GM23338 (cell line): ENCODE measurements around the gene VDR. TPM values are rescaled to one million over a fixed set of nuclear protein-coding genes. Genes with fewer than 3 reads are reported as not detected.

Source experiments
- ATAC-seq: fragments of 200-7000 bp; cut with Tn5 transposase; 3 replicates; pipeline ENCODE4 v1.9.1; 2020
- DNase-seq: peaks from one replicate; pipeline ENCODE4 v3.0.0-alpha.2; 2015; ENCODE audit warnings: low spot score
- H2AFZ ChIP-seq: fragments of 200-600 bp; sonication (generic); 2 replicates; pipeline ENCODE4 v1.8.0; 2016; ENCODE audit warnings: antibody characterized with exemption, mild to moderate bottlenecking, moderate library complexity
- H3F3A ChIP-seq: fragments of 200-600 bp; sonication (generic); replicated peaks from 2 replicates; pipeline ENCODE4 v1.8.0; 2017; ENCODE audit warnings: antibody characterized with exemption, mixed run types, low read depth
- H3K27ac ChIP-seq: fragments of 200-600 bp; sonication (generic); 2 replicates; pipeline ENCODE4 v1.6.1; 2016; ENCODE audit warnings: low read depth
- H3K27me3 ChIP-seq: fragments of 200-600 bp; sonication (generic); 2 replicates; pipeline ENCODE4 v1.8.0; 2016; ENCODE audit warnings: mild to moderate bottlenecking, mixed run types, moderate library complexity; ENCODE audit not compliant: insufficient read depth
- H3K36me3 ChIP-seq: fragments of 200-600 bp; sonication (generic); 2 replicates; pipeline ENCODE4 v1.8.0; 2016; ENCODE audit warnings: mild to moderate bottlenecking; ENCODE audit not compliant: insufficient read depth
- H3K4me1 ChIP-seq: fragments of 200-600 bp; sonication (generic); 2 replicates; pipeline ENCODE4 v1.8.0; 2016; ENCODE audit warnings: mild to moderate bottlenecking, moderate library complexity; ENCODE audit not compliant: insufficient read depth
- H3K4me2 ChIP-seq: fragments of 200-600 bp; sonication (generic); 2 replicates; pipeline ENCODE4 v1.7.1; 2017; ENCODE audit warnings: mixed run types
- H3K4me3 ChIP-seq: fragments of 200-600 bp; sonication (generic); 2 replicates; pipeline ENCODE4 v1.6.1; 2016; ENCODE audit warnings: mixed run types
- H3K79me2 ChIP-seq: fragments of 200-600 bp; sonication (generic); replicated peaks from 2 replicates; pipeline ENCODE4 v1.8.0; 2017; ENCODE audit warnings: mild to moderate bottlenecking; ENCODE audit not compliant: insufficient read depth
- H3K9me2 ChIP-seq: fragments of 200-600 bp; sonication (generic); 2 replicates; pipeline ENCODE4 v1.8.0; 2017; ENCODE audit not compliant: insufficient read depth
- H4K20me1 ChIP-seq: fragments of 200-600 bp; sonication (generic); replicated peaks from 2 replicates; pipeline ENCODE4 v1.8.0; 2017; ENCODE audit warnings: mild to moderate bottlenecking; ENCODE audit not compliant: insufficient read depth
- H3K27ac Mint-ChIP-seq: 2 replicates; pipeline ENCODE4 v1.8.0; 2020; ENCODE audit warnings: inconsistent platforms, mild to moderate bottlenecking, moderate library complexity, mixed read lengths
- H3K27me3 Mint-ChIP-seq: 3 replicates; pipeline ENCODE4 v1.8.0; 2022; ENCODE audit warnings: low read depth, mild to moderate bottlenecking, moderate library complexity, mixed read lengths, inconsistent platforms; ENCODE audit not compliant: insufficient read depth, poor library complexity
- H3K36me3 Mint-ChIP-seq: 3 replicates; pipeline ENCODE4 v1.8.0; 2021; ENCODE audit warnings: low read depth, mild to moderate bottlenecking, inconsistent platforms, moderate library complexity, mixed read lengths
- H3K4me1 Mint-ChIP-seq: 3 replicates; pipeline ENCODE4 v1.8.0; 2020; ENCODE audit warnings: mild to moderate bottlenecking, inconsistent platforms, mixed read lengths
- H3K4me3 Mint-ChIP-seq: 3 replicates; pipeline ENCODE4 v1.8.0; 2021; ENCODE audit warnings: moderate library complexity, mild to moderate bottlenecking, inconsistent platforms, mixed read lengths
- H3K9me3 Mint-ChIP-seq: 3 replicates; pipeline ENCODE4 v1.8.0; 2020; ENCODE audit warnings: moderate library complexity, mild to moderate bottlenecking, inconsistent platforms, mixed read lengths
- CREB1 ChIP-seq: fragments of 250-450 bp; sonication (Bioruptor Pico); IDR thresholded peaks from 2 replicates; pipeline ENCODE4 v1.5.0; 2020; ENCODE audit warnings: low read depth, mild to moderate bottlenecking, moderate library complexity
- EZH2 ChIP-seq: fragments of 200-600 bp; sonication (generic); IDR thresholded peaks from one replicate; pipeline ENCODE4 v1.8.0; 2017; ENCODE audit warnings: antibody characterized with exemption, mild to moderate bottlenecking, low read depth; ENCODE audit not compliant: unreplicated experiment
- EZH2phosphoT487 ChIP-seq: fragments of 200-600 bp; sonication (generic); IDR thresholded peaks from one replicate; pipeline ENCODE4 v1.8.1; 2018; ENCODE audit warnings: antibody characterized with exemption; ENCODE audit not compliant: unreplicated experiment
- POLR2AphosphoS5 ChIP-seq: IDR thresholded peaks from 2 replicates; pipeline ENCODE4 v1.6.1; 2016; ENCODE audit warnings: antibody characterized with exemption, low read depth
- REST ChIP-seq: IDR thresholded peaks from one replicate; pipeline ENCODE4 v1.6.1; 2018; ENCODE audit warnings: antibody characterized with exemption; ENCODE audit not compliant: unreplicated experiment
- ZNF331 ChIP-seq: fragments of 250-450 bp; sonication (Bioruptor Pico); IDR thresholded peaks from 2 replicates; pipeline ENCODE4 v1.5.0; 2020; ENCODE audit warnings: low read depth, mild to moderate bottlenecking, moderate library complexity
- long read RNA-seq: library from polyadenylated mRNA; unstranded; transcript quantifications from one replicate; pipeline ENCODE4 v2.0.0, GENCODE V29; 2020; ENCODE audit not compliant: unreplicated experiment
- polyA plus RNA-seq: library from polyadenylated mRNA; unstranded; fragments of >200 nt; fragmentation: Nextera tagmentation; extraction: Ambion mirVana; gene quantifications from 2 replicates; pipeline ENCODE4 v1.2.1, GENCODE V29; 2016
- total RNA-seq: library from RNA; depleted of rRNA; stranded (reverse); fragments of >200 nt; shearing (Covaris generic); gene quantifications from 2 replicates; pipeline ENCODE4 v1.2.3, GENCODE V29; 2014; rRNA removed
- TF ChIP-seq, protein P1 (sequence below), 2 experiments: fragments of 200-600 bp in 1 of 2; sonication (generic) in 1 of 2; conservative IDR thresholded peaks; 2 replicates each; pipeline versions ENCODE4 v1.5.1 to v1.6.1; 2016 to 2017; ENCODE audit warnings: antibody characterized with exemption in 2 of 2, low read depth in 2 of 2, mild to moderate bottlenecking in 2 of 2, moderate library complexity in 1 of 2
- TF ChIP-seq, protein P2 (sequence below): fragments of 250-450 bp; sonication (Bioruptor Pico); IDR thresholded peaks from 2 replicates; pipeline ENCODE4 v1.5.0; 2020; ENCODE audit warnings: mild to moderate bottlenecking, moderate library complexity

VDR gene
- total RNA-seq = 1.1 and 1.4 TPM in 2 replicates
- 0.35 and 0.37 TPM in 2 replicates for polyA plus RNA-seq
- long read RNA-seq = 0 reads

- peaks cover 51% of the 10 kb centered on the region for H3K27me3 Mint-ChIP-seq
- peak within 1 kb of the TSS; percentile 89; the same call in 1 of the 2 replicates for H3K27ac Mint-ChIP-seq
- peaks cover 16% of the 10 kb centered on the region; the same call in 2 of the 3 replicates for H3K4me1 Mint-ChIP-seq
- no peaks in the 10 kb centered on the region for H4K20me1 ChIP-seq
- peaks cover 10% of the 10 kb centered on the region; the same call in 1 of the 2 replicates for H3K4me1 ChIP-seq
- peaks cover 57% of the 10 kb centered on the region for H3K27me3 ChIP-seq
- no peaks in the 10 kb centered on the region for H3K9me2 ChIP-seq
- H2AFZ ChIP-seq = peak within 1 kb of the TSS; percentile 97
- H3K4me3 Mint-ChIP-seq = peak within 1 kb of the TSS; percentile 69
- DNase-seq (peak; percentile 90), ATAC-seq (peak; percentile 86)
- H3K4me2 ChIP-seq = peak within 1 kb of the TSS; percentile 99
- TF ChIP-seq, protein P1, sequence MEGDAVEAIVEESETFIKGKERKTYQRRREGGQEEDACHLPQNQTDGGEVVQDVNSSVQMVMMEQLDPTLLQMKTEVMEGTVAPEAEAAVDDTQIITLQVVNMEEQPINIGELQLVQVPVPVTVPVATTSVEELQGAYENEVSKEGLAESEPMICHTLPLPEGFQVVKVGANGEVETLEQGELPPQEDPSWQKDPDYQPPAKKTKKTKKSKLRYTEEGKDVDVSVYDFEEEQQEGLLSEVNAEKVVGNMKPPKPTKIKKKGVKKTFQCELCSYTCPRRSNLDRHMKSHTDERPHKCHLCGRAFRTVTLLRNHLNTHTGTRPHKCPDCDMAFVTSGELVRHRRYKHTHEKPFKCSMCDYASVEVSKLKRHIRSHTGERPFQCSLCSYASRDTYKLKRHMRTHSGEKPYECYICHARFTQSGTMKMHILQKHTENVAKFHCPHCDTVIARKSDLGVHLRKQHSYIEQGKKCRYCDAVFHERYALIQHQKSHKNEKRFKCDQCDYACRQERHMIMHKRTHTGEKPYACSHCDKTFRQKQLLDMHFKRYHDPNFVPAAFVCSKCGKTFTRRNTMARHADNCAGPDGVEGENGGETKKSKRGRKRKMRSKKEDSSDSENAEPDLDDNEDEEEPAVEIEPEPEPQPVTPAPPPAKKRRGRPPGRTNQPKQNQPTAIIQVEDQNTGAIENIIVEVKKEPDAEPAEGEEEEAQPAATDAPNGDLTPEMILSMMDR (conservative IDR thresholded peaks at IDR 0.05; ENCODE audit: low read depth in 2 of 2) = peak; percentile 59 to 81
- TF ChIP-seq EZH2 = no peak
- TF ChIP-seq REST = no peak
- TF ChIP-seq, protein P2, sequence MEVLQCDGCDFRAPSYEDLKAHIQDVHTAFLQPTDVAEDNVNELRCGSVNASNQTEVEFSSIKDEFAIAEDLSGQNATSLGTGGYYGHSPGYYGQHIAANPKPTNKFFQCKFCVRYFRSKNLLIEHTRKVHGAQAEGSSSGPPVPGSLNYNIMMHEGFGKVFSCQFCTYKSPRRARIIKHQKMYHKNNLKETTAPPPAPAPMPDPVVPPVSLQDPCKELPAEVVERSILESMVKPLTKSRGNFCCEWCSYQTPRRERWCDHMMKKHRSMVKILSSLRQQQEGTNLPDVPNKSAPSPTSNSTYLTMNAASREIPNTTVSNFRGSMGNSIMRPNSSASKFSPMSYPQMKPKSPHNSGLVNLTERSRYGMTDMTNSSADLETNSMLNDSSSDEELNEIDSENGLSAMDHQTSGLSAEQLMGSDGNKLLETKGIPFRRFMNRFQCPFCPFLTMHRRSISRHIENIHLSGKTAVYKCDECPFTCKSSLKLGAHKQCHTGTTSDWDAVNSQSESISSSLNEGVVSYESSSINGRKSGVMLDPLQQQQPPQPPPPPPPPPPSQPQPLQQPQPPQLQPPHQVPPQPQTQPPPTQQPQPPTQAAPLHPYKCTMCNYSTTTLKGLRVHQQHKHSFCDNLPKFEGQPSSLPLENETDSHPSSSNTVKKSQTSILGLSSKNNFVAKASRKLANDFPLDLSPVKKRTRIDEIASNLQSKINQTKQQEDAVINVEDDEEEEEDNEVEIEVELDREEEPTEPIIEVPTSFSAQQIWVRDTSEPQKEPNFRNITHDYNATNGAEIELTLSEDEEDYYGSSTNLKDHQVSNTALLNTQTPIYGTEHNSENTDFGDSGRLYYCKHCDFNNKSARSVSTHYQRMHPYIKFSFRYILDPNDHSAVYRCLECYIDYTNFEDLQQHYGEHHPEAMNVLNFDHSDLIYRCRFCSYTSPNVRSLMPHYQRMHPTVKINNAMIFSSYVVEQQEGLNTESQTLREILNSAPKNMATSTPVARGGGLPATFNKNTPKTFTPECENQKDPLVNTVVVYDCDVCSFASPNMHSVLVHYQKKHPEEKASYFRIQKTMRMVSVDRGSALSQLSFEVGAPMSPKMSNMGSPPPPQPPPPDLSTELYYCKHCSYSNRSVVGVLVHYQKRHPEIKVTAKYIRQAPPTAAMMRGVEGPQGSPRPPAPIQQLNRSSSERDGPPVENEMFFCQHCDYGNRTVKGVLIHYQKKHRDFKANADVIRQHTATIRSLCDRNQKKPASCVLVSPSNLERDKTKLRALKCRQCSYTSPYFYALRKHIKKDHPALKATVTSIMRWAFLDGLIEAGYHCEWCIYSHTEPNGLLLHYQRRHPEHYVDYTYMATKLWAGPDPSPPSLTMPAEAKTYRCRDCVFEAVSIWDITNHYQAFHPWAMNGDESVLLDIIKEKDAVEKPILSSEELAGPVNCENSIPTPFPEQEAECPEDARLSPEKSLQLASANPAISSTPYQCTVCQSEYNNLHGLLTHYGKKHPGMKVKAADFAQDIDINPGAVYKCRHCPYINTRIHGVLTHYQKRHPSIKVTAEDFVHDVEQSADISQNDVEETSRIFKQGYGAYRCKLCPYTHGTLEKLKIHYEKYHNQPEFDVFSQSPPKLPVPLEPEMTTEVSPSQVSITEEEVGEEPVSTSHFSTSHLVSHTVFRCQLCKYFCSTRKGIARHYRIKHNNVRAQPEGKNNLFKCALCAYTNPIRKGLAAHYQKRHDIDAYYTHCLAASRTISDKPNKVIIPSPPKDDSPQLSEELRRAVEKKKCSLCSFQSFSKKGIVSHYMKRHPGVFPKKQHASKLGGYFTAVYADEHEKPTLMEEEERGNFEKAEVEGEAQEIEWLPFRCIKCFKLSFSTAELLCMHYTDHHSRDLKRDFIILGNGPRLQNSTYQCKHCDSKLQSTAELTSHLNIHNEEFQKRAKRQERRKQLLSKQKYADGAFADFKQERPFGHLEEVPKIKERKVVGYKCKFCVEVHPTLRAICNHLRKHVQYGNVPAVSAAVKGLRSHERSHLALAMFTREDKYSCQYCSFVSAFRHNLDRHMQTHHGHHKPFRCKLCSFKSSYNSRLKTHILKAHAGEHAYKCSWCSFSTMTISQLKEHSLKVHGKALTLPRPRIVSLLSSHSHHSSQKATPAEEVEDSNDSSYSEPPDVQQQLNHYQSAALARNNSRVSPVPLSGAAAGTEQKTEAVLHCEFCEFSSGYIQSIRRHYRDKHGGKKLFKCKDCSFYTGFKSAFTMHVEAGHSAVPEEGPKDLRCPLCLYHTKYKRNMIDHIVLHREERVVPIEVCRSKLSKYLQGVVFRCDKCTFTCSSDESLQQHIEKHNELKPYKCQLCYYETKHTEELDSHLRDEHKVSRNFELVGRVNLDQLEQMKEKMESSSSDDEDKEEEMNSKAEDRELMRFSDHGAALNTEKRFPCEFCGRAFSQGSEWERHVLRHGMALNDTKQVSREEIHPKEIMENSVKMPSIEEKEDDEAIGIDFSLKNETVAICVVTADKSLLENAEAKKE (CRISPR knock-in tag) = 0 out of 2 replicates have a peak, but pooled peaks have one; percentile 26
- no peak for TF ChIP-seq ZNF331
- peak; percentile 46; the same call in 1 of the 2 replicates for TF ChIP-seq POLR2AphosphoS5
- peak; percentile 76 for TF ChIP-seq CREB1 (CRISPR knock-in tag)
- no peak for TF ChIP-seq EZH2phosphoT487
- H3K79me2 ChIP-seq = no peaks in the 10 kb centered on the region
- H3F3A ChIP-seq = 0 out of 2 replicates have a peak, but pooled peaks cover 3% of the 10 kb centered on the region
- H3K27ac ChIP-seq = peak within 1 kb of the TSS; percentile 85; the same call in 1 of the 2 replicates
- H3K36me3 Mint-ChIP-seq = no peaks in the 10 kb centered on the region
- H3K36me3 ChIP-seq = no peaks in the 10 kb centered on the region
- peak within 1 kb of the TSS; percentile 81 for H3K4me3 ChIP-seq
- H3K9me3 Mint-ChIP-seq = no peaks in the 10 kb centered on the region
These were observed at the start of gene VDR for GRCh38 chr12:47904713-47905709. Gene VDR, minus strand, starts transcription at chr12:47904994. Its CDS starts 25,881 bp downstream, at chr12:47879113.
